GM12801 (cell line): Measurements from ENCODE around the gene CCDC68.

Source experiments
- TF ChIP-seq, protein P1 (sequence below): IDR thresholded peaks from one replicate; pipeline ENCODE4 v1.5.1; 2011; ENCODE audit warnings: control low read depth; ENCODE audit not compliant: insufficient read length; ENCODE audit errors: extremely low read depth

The CCDC68 gene

GRCh38 chr18:54883816-54884604 lies 75.3 kb downstream of the CCDC68 start:
- TF ChIP-seq, protein P1, sequence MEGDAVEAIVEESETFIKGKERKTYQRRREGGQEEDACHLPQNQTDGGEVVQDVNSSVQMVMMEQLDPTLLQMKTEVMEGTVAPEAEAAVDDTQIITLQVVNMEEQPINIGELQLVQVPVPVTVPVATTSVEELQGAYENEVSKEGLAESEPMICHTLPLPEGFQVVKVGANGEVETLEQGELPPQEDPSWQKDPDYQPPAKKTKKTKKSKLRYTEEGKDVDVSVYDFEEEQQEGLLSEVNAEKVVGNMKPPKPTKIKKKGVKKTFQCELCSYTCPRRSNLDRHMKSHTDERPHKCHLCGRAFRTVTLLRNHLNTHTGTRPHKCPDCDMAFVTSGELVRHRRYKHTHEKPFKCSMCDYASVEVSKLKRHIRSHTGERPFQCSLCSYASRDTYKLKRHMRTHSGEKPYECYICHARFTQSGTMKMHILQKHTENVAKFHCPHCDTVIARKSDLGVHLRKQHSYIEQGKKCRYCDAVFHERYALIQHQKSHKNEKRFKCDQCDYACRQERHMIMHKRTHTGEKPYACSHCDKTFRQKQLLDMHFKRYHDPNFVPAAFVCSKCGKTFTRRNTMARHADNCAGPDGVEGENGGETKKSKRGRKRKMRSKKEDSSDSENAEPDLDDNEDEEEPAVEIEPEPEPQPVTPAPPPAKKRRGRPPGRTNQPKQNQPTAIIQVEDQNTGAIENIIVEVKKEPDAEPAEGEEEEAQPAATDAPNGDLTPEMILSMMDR = no peak

- TF ChIP-seq, protein P1 = no peak
These were observed 76.9 kb downstream of the CCDC68 start for GRCh38 chr18:54882318-54882717.

GRCh38 chr18:54881229-54881768 lies 78.0 kb downstream of the CCDC68 start:
- TF ChIP-seq, protein P1 = no peak

DNA sequence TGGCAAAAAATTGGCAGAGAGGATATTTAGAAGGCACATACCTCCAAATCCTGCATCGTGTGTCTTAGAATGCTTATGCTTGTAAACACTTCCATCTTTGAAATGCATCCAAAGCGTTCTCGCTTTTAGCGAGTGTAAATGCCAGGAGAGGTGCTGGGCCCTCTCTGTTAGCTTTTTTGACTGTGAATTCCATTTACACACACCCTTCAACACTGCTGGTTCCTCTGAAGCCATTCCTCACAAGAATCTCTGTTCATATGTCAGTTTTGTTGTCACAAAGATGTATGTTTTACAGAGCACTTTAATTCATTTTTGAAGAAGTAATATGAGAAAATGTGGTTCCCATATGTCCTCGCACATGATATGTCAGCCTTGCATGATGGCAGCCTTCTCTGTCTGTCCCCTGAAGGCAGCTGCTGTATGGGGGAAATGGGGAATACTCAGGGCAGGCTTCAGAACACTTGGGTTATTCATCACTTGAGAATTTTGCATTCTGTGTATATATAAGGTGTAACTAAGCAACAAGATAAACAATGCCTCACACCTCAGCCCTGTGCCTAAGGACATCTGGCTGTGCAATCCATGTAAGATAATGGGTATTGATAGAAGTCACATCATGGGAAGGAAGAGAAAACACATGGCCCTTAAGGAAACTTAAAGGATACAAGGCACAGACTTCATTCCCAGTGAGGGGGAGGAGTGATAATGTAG lies 78.7 kb downstream of the CCDC68 start:
- TF ChIP-seq, protein P1 = no peak

DNA sequence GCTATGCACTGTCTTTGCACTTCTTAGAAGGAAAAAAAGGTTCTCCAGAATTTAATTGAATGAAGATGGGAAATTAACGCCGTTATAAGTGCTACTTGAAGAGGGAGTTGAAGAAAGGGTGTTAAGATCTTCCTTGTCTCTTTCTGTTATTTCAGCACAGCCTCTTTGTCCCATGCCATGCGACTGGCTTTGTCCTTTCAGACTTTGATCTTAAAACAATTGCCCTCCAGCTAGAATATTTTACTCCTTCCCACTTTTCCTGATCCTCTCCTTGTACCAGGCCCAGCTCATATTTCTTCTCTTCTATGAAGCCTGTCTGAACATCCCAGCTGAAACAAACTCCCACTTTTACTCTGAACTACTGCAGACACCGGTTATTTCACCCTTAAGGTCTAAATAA lies 79.6 kb downstream of the CCDC68 start:
- TF ChIP-seq, protein P1 = no peak

DNA sequence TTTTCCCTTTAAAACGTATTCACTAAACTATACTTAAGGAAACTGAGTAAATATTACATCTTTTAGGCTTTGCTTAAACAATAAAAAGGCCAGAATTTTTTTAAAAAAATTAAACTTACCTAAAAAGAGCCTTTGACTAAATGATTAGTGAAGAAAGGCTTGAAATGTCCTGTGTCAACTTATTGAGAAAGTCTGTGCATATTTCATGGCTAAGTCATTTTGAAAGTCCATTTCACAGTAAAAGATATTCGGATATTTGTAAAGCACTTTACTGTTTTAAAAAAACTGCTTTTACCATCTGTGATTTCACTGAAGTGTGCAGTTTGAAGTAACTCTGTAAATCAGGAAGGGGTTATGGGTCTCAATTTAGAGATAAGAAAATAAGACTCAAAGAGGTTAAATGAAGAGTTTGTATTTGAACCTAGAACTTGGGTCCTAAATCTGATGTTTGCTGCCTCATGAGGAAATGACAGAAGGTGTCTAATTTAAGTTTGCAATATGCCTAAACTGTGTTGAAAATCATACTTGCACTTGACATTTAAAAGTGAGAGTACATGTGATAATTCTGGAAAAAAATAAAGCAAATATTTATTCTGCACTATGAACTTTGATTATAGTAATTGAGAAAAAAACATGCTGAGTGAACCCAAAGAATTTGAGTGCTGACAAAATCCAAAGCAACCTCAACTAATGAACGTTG lies 80.5 kb downstream of the CCDC68 start:
- TF ChIP-seq, protein P1 = no peak

GRCh38 chr18:54878159-54878622 lies 81.1 kb downstream of the CCDC68 start:
- TF ChIP-seq, protein P1 = no peak
